Measurements from ENCODE around the gene MT4. TPM values are rescaled to one million over a fixed set of nuclear protein-coding genes. Genes with fewer than 3 reads are reported as not detected.

The MT4 gene
- total RNA-seq, 1 donor from 2014 or later = not detected

- H3K4me1 Mint-ChIP-seq = peaks cover 42% of the 10 kb centered on the region
- TF ChIP-seq CTCF (IDR thresholded peaks at IDR 0.05; ENCODE audit: unreplicated experiment) = no peak
- no peak for DNase-seq (ENCODE audit: low spot score in 2 of 2, unreplicated experiment in 2 of 2)
- peaks cover 23% of the 10 kb centered on the region for H3K27me3 Mint-ChIP-seq (ENCODE audit: low read depth)
- no peak overlapping the region for H3K27ac Mint-ChIP-seq
- H3K4me3 Mint-ChIP-seq = peak overlapping the region; percentile 71
- H3K36me3 Mint-ChIP-seq = no peaks in the 10 kb centered on the region
- no peaks in the 10 kb centered on the region for H3K9me3 Mint-ChIP-seq
These were observed 44.1 kb downstream of the MT4 start for GRCh38 chr16:56608876-56609462.

- no peak for TF ChIP-seq CTCF (IDR thresholded peaks at IDR 0.05; ENCODE audit: unreplicated experiment)
- H3K4me1 Mint-ChIP-seq = peaks cover 42% of the 10 kb centered on the region
- DNase-seq (ENCODE audit: low spot score in 2 of 2, unreplicated experiment in 2 of 2) = peak in 1 of 2 experiments; percentile 52
- H3K27ac Mint-ChIP-seq = peak overlapping the region; percentile 45
- H3K9me3 Mint-ChIP-seq = no peaks in the 10 kb centered on the region
- peak overlapping the region; percentile 71 for H3K4me3 Mint-ChIP-seq
- H3K36me3 Mint-ChIP-seq = no peaks in the 10 kb centered on the region
- peaks cover 27% of the 10 kb centered on the region for H3K27me3 Mint-ChIP-seq (ENCODE audit: low read depth)
These were observed 44.6 kb downstream of the MT4 start for GRCh38 chr16:56609463-56609921.

- Mint-ChIP-seq H3K4me1 (peaks cover 42% of the 10 kb centered on the region), H3K27me3 (ENCODE audit: low read depth) (peaks cover 33% of the 10 kb centered on the region), H3K9me3 (no peaks in the 10 kb centered on the region), H3K4me3 (peak overlapping the region; percentile 23), H3K27ac (no peak overlapping the region), H3K36me3 (no peaks in the 10 kb centered on the region)
- DNase-seq (ENCODE audit: low spot score in 2 of 2, unreplicated experiment in 2 of 2) = no peak
- TF ChIP-seq CTCF (IDR thresholded peaks at IDR 0.05; ENCODE audit: unreplicated experiment) = no peak
These were observed 45.2 kb downstream of the MT4 start for GRCh38 chr16:56610017-56610608.

- H3K27me3 Mint-ChIP-seq (ENCODE audit: low read depth) = peaks cover 36% of the 10 kb centered on the region
- peaks cover 42% of the 10 kb centered on the region for H3K4me1 Mint-ChIP-seq
- H3K9me3 Mint-ChIP-seq = no peaks in the 10 kb centered on the region
- peak overlapping the region; percentile 23 for H3K4me3 Mint-ChIP-seq
- no peak overlapping the region for H3K27ac Mint-ChIP-seq
- H3K36me3 Mint-ChIP-seq = no peaks in the 10 kb centered on the region
- TF ChIP-seq CTCF (IDR thresholded peaks at IDR 0.05; ENCODE audit: unreplicated experiment) = no peak
- DNase-seq (ENCODE audit: low spot score in 2 of 2, unreplicated experiment in 2 of 2) = no peak
These were observed 45.8 kb downstream of the MT4 start for GRCh38 chr16:56610609-56611111.

GRCh38 chr16:56611281-56611833 lies 46.5 kb downstream of the MT4 start:
- no peak for DNase-seq (ENCODE audit: low spot score in 2 of 2, unreplicated experiment in 2 of 2)
- no peak overlapping the region for H3K27ac Mint-ChIP-seq
- peaks cover 39% of the 10 kb centered on the region for H3K27me3 Mint-ChIP-seq (ENCODE audit: low read depth)
- peaks cover 42% of the 10 kb centered on the region for H3K4me1 Mint-ChIP-seq
- no peak for TF ChIP-seq CTCF (IDR thresholded peaks at IDR 0.05; ENCODE audit: unreplicated experiment)
- H3K9me3 Mint-ChIP-seq = no peaks in the 10 kb centered on the region
- no peak overlapping the region for H3K4me3 Mint-ChIP-seq
- no peaks in the 10 kb centered on the region for H3K36me3 Mint-ChIP-seq
